Putamen (tissue), 1 donor: ENCODE measurements around the gene SPAG9.
"Not testable (repeated sequence)": the region's sequence is repeated elsewhere in the genome, so short reads cannot be mapped to it uniquely, and the experiment has no call there.

Source experiments
- DNase-seq: peaks from one replicate; pipeline ENCODE4 v3.0.0-alpha.2; 2016; ENCODE audit warnings: low spot score

SPAG9 gene

GRCh38 chr17:51085150-51085805 lies 35.4 kb downstream of the SPAG9 start:
- no peak for DNase-seq

- DNase-seq = no peak
These were observed 36.7 kb downstream of the SPAG9 start for GRCh38 chr17:51083981-51084380.

- DNase-seq = not testable (repeated sequence)
These were observed 37.3 kb downstream of the SPAG9 start for GRCh38 chr17:51083364-51083763.

GRCh38 chr17:51079049-51079448 lies 41.6 kb downstream of the SPAG9 start:
- no peak for DNase-seq

GRCh38 chr17:51078009-51078592 lies 42.6 kb downstream of the SPAG9 start:
- no peak for DNase-seq

- DNase-seq = no peak
These were observed 43.8 kb downstream of the SPAG9 start for GRCh38 chr17:51076821-51077220.

- DNase-seq = no peak
These were observed 49.1 kb downstream of the SPAG9 start for GRCh38 chr17:51071556-51071955.

GRCh38 chr17:51065466-51065865 lies 55.2 kb downstream of the SPAG9 start:
- no peak for DNase-seq

GRCh38 chr17:51064061-51064735 lies 56.5 kb downstream of the SPAG9 start:
- no peak for DNase-seq

GRCh38 chr17:51060396-51060795 lies 60.3 kb downstream of the SPAG9 start:
- DNase-seq = no peak

- DNase-seq = no peak
These were observed 60.9 kb downstream of the SPAG9 start for GRCh38 chr17:51059781-51060180.

- DNase-seq = no peak
These were observed 63.1 kb downstream of the SPAG9 start for GRCh38 chr17:51057534-51057933.

- peak; percentile 74 for DNase-seq
These were observed 63.7 kb downstream of the SPAG9 start for GRCh38 chr17:51056813-51057510.

GRCh38 chr17:51054748-51055147 lies 65.9 kb downstream of the SPAG9 start:
- no peak for DNase-seq

GRCh38 chr17:51052235-51052634 lies 68.4 kb downstream of the SPAG9 start:
- DNase-seq = no peak

GRCh38 chr17:51050291-51051033 lies 70.2 kb downstream of the SPAG9 start:
- DNase-seq = no peak

- peak; percentile 97 for DNase-seq
These were observed 73.9 kb downstream of the SPAG9 start for GRCh38 chr17:51046514-51047384.

GRCh38 chr17:51046046-51046445 lies 74.6 kb downstream of the SPAG9 start:
- peak; percentile 38 for DNase-seq

GRCh38 chr17:51045621-51046020 lies 75.0 kb downstream of the SPAG9 start:
- peak; percentile 61 for DNase-seq

- peak; percentile 56 for DNase-seq
These were observed 75.7 kb downstream of the SPAG9 start for GRCh38 chr17:51044976-51045375.

- DNase-seq = no peak
These were observed 84.6 kb downstream of the SPAG9 start for GRCh38 chr17:51036084-51036483.
